Right lobe of liver (tissue), 6 donors: ENCODE data around the gene BTBD16. TPM values are rescaled to one million over a fixed set of nuclear protein-coding genes. Genes with fewer than 3 reads are reported as not detected.

ENCODE experiments used
- ATAC-seq, 4 donors: fragments of 200-7000 bp; cut with Tn5 transposase; one replicate each; pipeline ENCODE4 v1.9.1; 2020; ENCODE audit warnings: mild to moderate bottlenecking in 4 of 4, moderate library complexity in 4 of 4
- DNase-seq, 3 donors: peaks; one replicate each; pipeline ENCODE4 v3.0.0-alpha.2; 2020
- H3K27ac ChIP-seq, 3 donors: fragments of 200-600 bp; one replicate each; pipeline ENCODE4 v1.8.0; 2022
- H3K27me3 ChIP-seq, 2 donors: fragments of 200-600 bp; one replicate each; pipeline ENCODE4 v1.8.0; 2022
- H3K36me3 ChIP-seq, 4 donors: fragments of 200-600 bp; sonication (generic) in 1 of 4; one replicate each; pipeline versions ENCODE4 v1.5.1 to v1.8.0; 2017 to 2022; ENCODE audit warnings: control low read depth in 1 of 4
- H3K4me1 ChIP-seq, 4 donors: fragments of 200-600 bp; sonication (generic) in 1 of 4; one replicate each; pipeline versions ENCODE4 v1.5.1 to v1.8.0; 2017 to 2022; ENCODE audit warnings: control low read depth in 1 of 4
- H3K4me3 ChIP-seq, 3 donors: fragments of 200-600 bp; one replicate each; pipeline ENCODE4 v1.8.0; 2022
- H3K9me3 ChIP-seq, 4 donors: fragments of 200-600 bp; sonication (generic) in 1 of 4; one replicate each; pipeline versions ENCODE4 v1.5.1 to v1.8.0; 2017 to 2022; ENCODE audit warnings: control low read depth in 1 of 4
- POLR2A ChIP-seq: fragments of 450-650 bp; IDR thresholded peaks from one replicate; pipeline ENCODE4 v1.6.1; 2017; ENCODE audit warnings: antibody characterized with exemption, mild to moderate bottlenecking
- WGBS: methylation state at CpG from one replicate; pipeline ENCODE4 v1.1.6; 2018; ENCODE audit warnings: low coverage, low lambda C conversion rate; ENCODE audit not compliant: insufficient coverage; ENCODE audit errors: missing lambda C conversion rate; 5-methylcytosine and 5-hydroxymethylcytosine counted together
- intact Hi-C, 2 donors: fragments of 100-400 bp; cut with DNase I; formaldehyde crosslinking; loops; one replicate each; pipeline versions ENCODE4 v1.11.2 to v1.14.1; 2022
- total RNA-seq, 6 experiments: library from RNA; depleted of rRNA in 2 of 6; stranded (reverse); fragments of >200 nt in 2 of 6; fragmentation: NEBNext Ultra II Directional in 3 of 6; extraction: Animal tissue kit (Norgen Biotek cat#: 25700) in 3 of 6; gene quantifications; one replicate each; pipeline versions ENCODE4 v1.1.0 to v1.2.4, GENCODE V29; 2016 to 2023
- TF ChIP-seq, protein P1 (sequence below), 4 donors: fragments of 200-600 bp in 3 of 4; fragments of 450-650 bp in 1 of 4; IDR thresholded peaks; one replicate each; pipeline versions ENCODE4 v1.5.1 to v1.8.0; 2016 to 2022; ENCODE audit warnings: antibody characterized with exemption in 4 of 4, mild to moderate bottlenecking in 2 of 4
- donor health status: DM: no; HTN: yes; CAD: no.
- donor health status: DM: no; HTN: no; CAD: no.
- donor health status: DM: no; HTN: no; CAD: no.
- donor health status: DM: no; HTN: yes; CAD: no.
- donor health status: DM: no; HTN: yes; CAD: no.

The BTBD16 gene
- total RNA-seq, 6 experiments from 2014 or later = 0.98 to 3.0 (median 2.0) TPM

DNA sequence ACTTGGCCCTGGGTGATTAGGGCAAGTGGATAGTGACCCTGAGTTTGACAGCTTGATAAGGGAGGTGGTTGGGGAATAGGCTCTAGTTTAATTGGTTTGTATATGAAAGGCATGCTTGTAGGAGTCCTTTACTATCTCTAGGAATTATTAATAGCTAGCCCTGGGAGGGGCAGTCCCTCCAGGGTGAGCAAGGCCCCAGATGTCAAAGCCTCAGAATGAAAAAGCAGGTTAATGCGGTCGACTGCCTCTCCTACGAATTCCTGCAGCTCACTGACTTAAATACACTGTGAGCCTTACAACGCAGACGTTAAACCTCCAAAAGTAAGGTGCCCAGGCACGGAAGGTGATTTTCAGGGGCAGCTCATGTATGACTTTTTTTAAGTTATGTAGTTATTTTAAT, 5.2 kb upstream of the BTBD16 start:
- DNase-seq (no peak), ATAC-seq (no peak)
- Histone ChIP-seq H3K9me3 (peaks cover 0 to 5% (median 0%) of the 10 kb centered on the region in 4 donors), H3K4me3 (no peak overlapping the region), H3K27ac (no peak overlapping the region), H3K36me3 (no peaks in the 10 kb centered on the region), H3K27me3 (no peaks in the 10 kb centered on the region), H3K4me1 (no peaks in the 10 kb centered on the region)
- TF ChIP-seq POLR2A = no peak
- TF ChIP-seq, protein P1, sequence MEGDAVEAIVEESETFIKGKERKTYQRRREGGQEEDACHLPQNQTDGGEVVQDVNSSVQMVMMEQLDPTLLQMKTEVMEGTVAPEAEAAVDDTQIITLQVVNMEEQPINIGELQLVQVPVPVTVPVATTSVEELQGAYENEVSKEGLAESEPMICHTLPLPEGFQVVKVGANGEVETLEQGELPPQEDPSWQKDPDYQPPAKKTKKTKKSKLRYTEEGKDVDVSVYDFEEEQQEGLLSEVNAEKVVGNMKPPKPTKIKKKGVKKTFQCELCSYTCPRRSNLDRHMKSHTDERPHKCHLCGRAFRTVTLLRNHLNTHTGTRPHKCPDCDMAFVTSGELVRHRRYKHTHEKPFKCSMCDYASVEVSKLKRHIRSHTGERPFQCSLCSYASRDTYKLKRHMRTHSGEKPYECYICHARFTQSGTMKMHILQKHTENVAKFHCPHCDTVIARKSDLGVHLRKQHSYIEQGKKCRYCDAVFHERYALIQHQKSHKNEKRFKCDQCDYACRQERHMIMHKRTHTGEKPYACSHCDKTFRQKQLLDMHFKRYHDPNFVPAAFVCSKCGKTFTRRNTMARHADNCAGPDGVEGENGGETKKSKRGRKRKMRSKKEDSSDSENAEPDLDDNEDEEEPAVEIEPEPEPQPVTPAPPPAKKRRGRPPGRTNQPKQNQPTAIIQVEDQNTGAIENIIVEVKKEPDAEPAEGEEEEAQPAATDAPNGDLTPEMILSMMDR (IDR thresholded peaks at IDR 0.05) = no peak
- intact Hi-C loops = no loop called here
- 84% methylated on average over 6 of the region's 6 CpGs for WGBS

DNA sequence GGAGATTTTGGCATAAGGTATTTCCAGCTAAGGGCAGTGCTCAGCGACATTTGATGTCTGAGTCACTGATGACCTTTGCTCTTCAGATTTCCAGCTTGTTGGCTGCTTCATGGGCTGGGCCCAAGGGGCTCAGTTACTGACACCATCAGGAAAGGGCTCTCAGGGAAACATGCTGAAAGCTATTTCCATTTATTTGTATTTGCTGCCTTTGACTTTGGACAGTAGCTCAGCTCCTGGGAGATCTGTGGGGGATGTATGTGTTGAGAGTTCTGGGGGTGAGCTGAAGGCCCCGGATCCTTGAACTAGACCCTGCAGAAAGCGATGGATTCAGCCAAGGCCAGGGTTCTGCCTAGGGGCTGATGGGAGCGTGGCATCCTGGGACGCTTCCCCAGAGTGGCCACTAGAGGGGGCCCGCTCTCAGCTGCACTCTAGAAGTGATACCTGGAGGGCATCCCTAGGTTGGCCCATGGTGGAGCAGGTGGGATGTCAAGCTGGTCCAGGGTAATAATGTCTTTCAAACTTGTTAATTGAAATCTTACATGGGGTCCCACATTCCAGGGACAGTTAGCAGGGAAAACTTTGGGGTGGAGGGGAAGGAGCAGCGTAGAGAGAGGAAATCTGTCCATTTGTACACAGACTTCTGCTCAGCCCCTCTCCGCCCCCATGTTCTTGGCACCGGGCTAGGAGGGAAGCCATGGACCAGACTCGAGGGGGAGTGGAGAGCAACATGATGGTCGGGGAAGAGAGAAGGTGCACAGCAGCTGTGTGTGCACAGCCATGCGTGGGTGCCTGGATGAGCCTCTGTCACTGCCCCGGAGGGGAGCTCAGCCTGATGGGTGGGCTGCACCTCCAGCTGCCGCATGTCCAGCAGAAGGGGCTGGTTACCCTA, 3.0 kb upstream of the BTBD16 start:
- no peak overlapping the region for H3K4me3 ChIP-seq
- H3K9me3 ChIP-seq = no peaks in the 10 kb centered on the region
- DNase-seq (peak; percentile 54 to 63 (median 57)), ATAC-seq (peak; percentile 91 to 94 (median 92))
- 6% methylated on average over 8 of the region's 14 CpGs for WGBS
- H3K27me3 ChIP-seq = no peaks in the 10 kb centered on the region
- H3K36me3 ChIP-seq = no peaks in the 10 kb centered on the region
- no peak overlapping the region for H3K27ac ChIP-seq
- no peak for TF ChIP-seq POLR2A
- TF ChIP-seq, protein P1 (IDR thresholded peaks at IDR 0.05) = peak; percentile 75 to 95 (median 93)
- intact Hi-C loops = no loop called here
- H3K4me1 ChIP-seq = no peaks in the 10 kb centered on the region

DNA sequence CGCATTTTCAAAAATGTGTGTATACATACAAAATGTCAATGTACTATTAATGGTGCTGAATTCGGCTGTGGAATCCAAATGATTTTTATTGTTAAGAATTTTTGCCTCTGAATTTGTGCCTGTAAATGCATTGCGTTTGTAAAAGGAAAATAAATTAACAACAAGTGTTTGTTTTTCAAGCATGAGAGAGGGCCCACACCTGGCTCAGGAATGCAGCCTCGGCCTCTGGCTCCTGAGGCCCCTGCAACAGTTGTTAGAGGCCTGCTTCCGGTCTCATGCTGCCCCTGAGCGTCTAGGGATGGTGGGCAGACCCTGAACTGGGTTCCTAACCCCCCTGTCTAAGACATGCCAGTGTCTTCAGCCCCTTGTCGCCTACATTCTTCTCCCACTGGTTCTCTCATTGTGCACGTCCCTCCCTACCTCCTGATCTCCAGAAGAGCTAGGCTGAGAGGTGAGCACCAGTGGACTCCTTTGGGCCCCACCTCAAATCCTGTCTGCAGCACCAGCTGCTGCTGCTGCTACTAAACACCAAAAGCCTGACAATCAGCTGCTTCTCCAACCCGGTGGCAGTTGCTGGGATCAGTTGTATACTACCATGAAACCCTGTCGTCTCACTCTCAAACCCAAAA, 1.9 kb upstream of the BTBD16 start:
- ATAC-seq (no peak), DNase-seq (no peak)
- H3K27ac ChIP-seq = no peak overlapping the region
- H3K9me3 ChIP-seq = no peaks in the 10 kb centered on the region
- intact Hi-C loops = no loop called here
- TF ChIP-seq, protein P1 (IDR thresholded peaks at IDR 0.05) = no peak
- TF ChIP-seq POLR2A = no peak
- WGBS = 83% methylated on average over 6 of the region's 10 CpGs
- no peaks in the 10 kb centered on the region for H3K4me1 ChIP-seq
- no peak overlapping the region for H3K4me3 ChIP-seq
- H3K27me3 ChIP-seq = no peaks in the 10 kb centered on the region
- no peaks in the 10 kb centered on the region for H3K36me3 ChIP-seq

DNA sequence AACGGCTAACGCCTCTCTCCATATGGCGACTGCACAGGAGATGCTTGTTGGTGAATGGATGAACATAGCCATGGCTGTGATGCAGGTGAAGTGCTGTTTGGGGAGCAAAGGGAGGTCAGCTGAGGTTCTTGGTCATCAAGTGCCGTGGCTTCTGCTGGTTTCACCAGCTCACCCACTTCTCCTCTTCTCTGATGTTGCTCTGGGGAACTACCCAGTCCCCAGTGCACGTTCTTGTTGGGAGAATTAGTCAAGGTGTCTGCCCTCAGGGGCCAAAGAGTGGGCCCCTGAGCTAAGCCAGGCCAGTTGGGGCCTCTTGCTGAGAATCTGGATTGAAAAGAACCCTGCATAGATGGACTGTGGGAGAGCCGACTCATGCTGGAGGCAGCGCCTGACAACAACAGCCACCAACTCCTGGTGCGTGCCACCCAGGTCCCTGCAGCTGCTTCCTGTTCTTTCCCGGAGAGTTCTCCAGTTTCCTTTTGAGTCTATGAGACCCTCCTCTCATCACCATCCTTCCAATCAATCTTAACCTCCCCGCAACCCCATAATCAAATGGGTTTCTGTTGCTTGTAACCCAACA, 3.0 kb downstream of the BTBD16 start:
- ATAC-seq (no peak), DNase-seq (no peak)
- no peaks in the 10 kb centered on the region for H3K9me3 ChIP-seq
- TF ChIP-seq, protein P1 (IDR thresholded peaks at IDR 0.05) = no peak
- TF ChIP-seq POLR2A = no peak
- H3K27me3 ChIP-seq = no peaks in the 10 kb centered on the region
- no peak overlapping the region for H3K4me3 ChIP-seq
- WGBS = 81% methylated on average over 8 of the region's 10 CpGs
- intact Hi-C loops = loop anchor here in 1 of 2 donors (10.0 kb wide), 1 partner anchor 139 kb away; no protein-coding TSS in a partner anchor
- H3K36me3 ChIP-seq = no peaks in the 10 kb centered on the region
- H3K4me1 ChIP-seq = no peaks in the 10 kb centered on the region
- H3K27ac ChIP-seq = no peak overlapping the region
